Activated T-helper 9 cell treated with anti-CD3 and anti-CD28 coated beads, Interleukin-2, amount 50 U/mL, for 16 hours (primary cell): ENCODE results near the gene NRL.
"Not testable (repeated sequence)": the region's sequence is repeated elsewhere in the genome, so short reads cannot be mapped to it uniquely, and the experiment has no call there.

ENCODE experiments used
- DNase-seq: peaks from one replicate; pipeline ENCODE4 v3.0.0-alpha.2; 2020; ENCODE audit warnings: low read depth

Gene NRL

DNA sequence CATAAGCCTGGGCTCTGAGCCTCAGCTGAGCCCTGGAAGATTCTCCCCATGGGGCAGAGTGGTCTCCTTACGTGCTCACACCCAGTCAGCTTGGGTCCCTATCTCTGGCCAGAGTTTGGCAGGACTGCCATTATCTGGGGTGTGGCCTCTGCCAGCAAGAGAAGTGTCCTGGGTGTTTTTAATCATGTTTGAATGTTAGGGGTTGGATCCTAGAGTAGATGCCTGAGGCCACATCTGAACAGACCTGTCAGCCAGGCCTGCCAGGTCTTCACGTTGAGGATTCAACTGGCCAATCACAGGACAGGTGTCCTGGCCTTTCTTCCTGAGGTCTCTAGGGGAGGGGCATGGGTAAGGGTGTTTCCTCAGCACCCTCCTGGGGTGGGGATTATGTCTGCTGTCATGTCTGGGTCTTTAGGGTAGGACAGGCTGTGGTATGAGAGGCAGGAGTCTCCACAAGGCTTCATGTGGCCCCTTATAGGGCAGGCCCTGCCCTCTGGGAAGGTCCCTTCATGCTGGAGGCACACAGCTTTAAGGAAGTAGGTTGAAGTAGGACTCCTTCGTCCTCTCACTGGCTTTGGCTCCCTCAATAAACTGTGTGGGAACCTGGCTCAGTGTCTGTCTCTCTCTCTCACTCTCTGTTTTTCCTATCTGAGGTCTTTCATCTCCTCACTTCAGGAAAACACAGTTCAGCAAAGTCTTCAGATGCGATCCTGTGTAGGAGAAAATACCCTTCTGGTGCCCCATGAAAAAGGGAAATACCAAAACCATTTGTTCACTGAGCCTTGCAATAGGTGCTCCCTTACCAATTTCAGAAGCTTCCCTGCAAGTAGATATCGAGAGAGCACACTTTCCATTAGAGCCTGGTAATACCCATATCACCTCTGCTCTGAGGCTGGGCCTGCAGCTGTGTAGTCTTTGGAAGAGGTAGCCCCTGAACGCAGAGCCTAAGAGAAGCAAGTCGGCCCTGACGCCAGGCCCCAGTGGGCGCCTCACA lies 9.0 kb upstream of the NRL start:
- DNase-seq: no peak

DNA sequence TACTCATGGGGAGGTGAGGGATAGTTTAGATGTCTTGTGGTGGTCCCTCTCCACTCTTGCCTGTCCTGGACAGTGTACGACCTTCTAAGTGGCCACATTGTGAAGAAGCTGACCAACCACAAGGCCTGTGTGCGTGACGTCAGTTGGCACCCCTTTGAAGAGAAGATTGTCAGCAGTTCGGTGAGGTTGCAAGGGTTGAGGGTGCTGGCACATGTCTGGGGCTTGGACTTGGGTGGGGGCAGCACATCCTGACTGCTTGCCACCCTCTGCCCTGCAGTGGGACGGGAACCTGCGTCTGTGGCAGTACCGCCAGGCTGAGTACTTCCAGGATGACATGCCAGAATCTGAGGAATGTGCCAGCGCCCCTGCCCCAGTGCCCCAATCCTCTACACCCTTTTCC lies 8.1 kb upstream of the NRL start:
- no peak for DNase-seq

DNA sequence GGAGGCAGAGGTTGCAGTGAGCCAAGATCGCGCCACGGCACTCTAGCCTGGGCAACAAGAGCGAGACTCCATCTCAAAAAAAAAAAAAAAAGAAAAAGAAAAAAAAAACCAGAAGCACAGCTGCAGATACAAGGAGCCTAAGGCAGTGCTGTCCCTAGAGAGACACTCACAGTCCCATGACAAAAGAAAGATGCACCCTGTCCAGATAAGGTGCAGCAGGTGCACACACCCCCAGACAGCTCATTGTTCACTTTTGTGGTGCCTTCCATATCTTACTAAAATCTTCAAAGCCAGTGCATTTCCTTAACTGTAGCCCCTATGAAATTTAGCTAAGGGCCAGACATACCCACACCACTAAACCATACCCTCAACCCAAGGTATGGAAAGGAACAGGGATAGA lies 7.7 kb upstream of the NRL start:
- no peak for DNase-seq

DNA sequence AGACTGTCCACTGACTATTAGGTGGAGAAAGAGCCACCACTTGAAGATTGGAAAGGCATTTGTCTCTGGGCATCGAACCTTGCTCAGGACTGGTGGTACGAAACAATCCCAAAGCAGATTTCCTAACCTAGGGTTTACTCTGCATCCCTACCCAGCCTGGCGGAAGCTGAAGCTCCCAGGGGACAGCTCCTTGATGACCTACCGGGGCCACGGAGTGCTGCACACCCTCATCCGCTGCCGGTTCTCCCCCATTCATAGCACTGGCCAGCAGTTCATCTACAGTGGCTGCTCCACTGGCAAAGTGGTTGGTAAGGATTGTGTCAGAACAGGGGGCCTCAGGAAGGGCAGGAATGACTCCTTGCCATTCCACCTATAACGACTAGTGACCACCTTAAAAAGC lies 6.5 kb upstream of the NRL start:
- DNase-seq: no peak

DNA sequence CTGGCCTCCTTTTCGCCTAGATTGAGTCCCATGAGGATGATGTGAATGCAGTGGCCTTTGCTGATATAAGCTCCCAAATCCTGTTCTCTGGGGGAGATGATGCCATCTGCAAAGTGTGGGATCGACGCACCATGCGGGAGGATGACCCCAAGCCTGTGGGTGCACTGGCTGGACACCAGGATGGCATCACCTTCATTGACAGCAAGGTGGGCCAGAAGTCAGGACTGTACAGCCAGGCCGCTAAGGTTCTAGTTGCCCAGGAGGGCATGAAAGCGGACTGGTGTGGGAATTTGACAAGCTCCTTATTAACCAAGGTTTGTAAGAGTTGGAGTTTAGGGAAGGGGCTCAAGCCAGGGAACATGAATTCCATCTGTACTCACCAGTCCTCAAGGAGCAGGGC lies 4.9 kb upstream of the NRL start:
- no peak for DNase-seq

DNA sequence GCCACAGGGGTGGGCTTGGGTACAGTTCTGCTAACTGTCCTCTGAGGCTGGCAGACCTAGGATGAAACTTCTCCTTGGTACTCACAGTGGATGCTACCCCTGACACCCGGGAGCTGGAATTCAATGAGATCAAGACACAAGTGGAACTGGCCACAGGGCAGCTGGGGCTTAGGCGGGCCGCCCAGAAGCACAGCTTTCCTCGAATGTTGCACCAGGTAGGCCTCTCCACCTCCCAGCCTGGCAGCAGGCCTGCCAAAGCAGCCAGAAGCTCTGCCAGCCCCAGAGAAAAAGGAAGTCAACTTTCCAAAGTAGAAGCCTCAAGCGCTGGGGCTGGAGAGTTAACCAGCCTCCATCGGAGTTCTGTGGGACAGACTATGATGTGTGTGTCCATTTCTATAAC lies 2.4 kb upstream of the NRL start:
- no peak for DNase-seq

DNA sequence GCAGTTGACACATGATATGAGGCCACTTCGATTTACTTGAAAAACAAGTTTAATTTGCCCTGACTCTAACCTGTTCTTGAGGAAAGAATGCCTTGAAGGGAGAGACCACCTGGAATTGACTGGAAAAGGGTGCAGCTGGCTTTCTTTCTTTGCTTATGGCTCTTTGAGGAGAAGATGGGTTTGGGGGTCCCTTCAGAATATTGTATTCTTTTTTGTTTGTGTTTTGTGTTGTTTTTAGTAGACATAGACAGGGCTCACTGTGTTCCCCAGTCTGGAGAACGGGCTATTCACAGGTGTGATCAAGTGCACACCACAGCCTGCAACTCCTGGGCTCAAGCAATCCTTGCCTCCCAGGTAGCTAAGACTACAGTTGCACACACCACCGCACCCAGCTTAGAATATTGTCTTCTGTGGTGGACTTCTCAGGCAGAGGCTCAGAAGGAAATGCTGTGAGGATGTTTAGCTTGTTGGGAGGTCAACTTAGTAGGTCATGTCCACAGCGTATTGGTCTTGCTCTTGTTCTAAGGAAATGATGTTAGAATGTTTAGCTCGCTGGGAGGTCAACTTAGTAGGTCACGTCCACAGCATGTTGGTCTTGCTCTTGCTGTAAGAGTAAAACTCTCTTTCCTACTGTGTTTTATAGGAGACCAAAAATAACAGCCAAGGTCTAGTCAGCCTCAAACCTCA lies 1.5 kb upstream of the NRL start:
- DNase-seq: no peak

DNA sequence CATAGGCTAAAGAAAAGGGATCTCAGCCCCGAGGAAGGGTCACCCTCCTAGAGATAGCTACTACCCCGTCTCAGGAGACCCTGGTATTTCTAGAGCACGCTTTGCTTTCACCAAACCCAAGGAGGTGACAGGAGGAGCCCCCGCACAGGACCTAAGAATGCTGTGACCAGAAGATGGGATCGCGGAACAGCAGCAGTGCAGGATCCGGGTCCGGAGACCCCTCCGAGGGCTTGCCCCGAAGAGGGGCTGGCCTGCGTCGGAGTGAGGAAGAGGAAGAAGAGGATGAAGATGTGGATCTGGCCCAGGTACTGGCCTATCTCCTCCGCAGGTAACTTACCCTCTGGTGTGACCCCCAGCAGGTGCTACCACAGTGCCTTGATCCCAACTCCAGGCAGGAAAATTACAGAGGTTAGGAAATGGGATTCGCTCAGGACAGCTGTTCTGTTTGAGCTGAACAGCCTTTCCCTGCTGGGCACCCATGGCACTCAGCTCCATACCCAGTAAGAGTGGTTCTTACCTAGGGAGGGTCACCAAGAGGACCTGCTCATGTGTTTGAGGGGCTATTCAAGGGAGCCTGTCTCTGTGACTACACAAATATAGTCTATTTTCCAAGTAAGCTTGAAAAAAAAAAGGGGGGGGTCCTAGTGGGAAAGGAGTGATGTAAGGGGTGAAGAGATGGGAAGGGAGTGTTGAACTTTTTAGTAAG lies 826 bp upstream of the NRL start:
- DNase-seq: no peak

DNA sequence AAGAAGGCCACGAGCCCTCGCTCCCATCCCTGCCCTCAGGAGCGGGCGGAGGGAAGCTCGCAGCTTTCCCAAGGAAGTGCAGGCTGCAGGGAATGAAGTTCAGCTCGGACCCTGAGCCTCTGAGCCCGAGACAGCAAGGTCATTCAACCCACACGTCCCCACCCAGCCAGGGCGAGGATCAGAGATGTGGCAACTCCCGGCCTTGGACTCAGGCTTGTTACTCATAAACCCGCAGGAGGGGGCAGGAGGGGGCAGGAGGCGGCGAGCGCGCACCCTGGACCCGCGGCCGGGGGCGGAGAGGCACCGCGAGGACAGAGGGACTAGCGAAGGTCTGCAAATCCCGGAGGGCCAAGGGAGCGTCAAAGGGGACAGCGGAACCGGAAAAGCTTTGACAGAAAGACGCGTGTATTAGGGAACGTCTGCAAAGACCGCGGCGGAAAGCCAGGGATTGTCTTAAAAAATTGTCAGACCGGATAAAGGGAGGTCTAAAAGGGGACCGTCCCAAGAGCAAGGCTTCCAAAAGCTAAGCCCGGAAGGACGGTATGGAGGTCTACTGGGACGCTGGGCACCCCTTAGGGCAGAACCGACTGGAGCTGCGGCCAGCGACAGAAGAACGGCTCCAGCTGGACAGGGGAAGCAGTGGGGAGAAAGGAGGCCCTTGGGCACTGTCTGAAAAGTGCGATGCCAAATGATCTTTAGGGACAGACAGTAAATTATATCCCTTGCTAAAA lies 783 bp downstream of the NRL start:
- peak; percentile 60 for DNase-seq

DNA sequence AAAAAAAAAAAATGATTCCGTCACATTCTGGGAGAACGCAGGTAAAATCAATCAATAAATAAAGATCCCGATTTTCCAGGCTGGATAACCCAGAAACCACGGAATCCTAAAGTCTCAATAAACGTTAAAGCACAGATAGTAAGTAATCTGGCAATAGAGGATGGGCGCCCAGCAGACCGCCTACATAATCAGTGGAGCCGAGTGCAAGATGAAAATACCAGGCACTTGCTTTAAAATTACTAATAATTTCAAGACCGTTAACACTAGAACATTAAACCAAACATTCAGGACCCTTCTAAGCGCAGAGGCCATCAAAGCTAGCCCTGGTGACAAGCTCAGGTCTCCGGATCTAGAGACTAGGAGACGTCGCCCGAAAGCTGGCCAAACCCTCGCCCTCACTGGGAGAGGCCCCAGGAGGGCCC lies 1.4 kb downstream of the NRL start:
- DNase-seq: no peak

DNA sequence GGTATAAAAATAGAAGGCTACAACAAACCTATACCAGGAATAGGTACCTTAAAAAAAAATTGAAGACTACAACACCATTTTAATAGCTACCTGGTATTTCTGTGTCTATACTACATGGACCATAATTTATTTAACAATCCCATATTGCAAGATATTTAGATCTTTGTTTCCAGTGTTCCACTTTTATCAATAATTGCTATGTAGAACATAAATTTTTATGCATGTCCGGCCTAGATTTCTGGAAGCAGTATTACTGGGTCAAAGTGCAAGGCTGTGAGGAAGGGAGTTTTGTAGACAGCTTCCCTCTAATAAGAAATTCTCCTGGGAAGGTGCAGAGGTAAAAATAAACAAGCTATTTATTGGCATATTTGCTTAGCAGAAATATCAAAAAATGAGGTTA lies 4.2 kb downstream of the NRL start:
- no peak for DNase-seq

DNA sequence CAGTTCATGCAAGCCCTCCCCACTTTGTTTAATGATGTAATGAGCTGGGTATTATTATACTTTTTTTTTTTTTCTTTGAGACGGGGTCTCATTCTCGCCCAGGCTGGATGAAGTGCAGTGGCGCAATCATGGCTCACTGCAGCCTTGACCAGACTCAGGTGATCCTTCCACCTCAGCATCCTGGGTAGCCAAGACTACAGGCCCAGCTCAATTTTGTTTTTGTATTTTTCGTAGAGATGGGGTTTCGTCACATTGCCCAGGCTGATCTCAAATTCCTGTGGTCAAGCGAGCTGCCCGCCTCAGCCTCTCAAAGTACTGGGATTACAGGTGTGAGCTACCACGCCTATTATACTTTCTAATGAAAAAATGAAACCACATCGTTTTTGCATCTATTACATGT lies 4.7 kb downstream of the NRL start:
- DNase-seq: no peak

DNA sequence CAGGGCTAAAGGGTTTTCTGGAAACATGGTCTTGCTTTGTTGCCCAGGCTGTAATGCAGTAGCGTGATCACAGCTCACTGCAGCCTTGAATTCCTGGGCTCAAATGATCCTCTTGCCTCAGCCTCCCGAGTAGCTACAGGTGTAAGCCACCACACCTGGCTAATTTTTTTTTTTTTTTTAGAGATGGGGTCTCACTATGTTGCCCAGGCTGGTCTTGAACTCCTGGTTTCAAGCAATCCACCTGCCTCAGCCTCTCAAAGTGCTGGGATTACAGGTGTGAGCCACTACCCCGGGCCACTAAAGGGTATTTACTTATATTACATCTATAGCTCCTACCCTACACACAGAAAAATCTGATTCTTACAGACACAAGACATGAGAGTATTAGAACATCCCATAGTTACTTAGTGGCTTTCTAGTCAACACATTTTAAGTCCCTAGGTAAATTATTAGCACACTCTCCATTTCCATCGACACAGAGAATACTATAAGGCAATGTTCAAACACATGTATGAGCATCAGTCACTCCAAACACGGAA lies 6.3 kb downstream of the NRL start:
- DNase-seq: no peak

DNA sequence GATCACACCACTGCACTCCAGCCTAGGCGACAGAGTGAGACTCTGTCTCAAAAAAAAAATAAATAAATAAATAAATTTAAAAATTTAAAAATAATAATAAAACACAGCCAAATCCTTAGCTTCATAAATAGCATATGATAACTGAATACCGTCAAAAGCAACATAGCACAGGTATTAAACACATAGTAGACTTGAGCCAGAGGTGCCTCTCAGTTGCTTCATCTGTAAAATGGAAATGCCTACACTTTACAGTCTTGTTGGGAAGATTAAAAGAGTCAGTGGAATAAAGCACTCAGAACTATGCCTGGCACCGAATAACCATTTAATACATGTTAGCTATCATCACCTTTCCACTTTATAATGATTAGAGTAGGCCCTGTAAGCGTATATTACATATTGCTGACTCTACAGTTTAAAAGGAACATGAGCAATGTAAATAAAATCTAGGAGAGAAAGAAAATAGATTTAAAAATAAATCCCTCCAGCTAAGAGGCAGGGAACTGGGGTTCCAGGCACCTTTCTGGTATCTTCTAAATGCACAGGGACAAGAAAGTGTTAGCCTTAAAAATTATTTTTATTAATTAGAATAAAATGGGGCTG lies 8.0 kb downstream of the NRL start:
- no peak for DNase-seq

DNA sequence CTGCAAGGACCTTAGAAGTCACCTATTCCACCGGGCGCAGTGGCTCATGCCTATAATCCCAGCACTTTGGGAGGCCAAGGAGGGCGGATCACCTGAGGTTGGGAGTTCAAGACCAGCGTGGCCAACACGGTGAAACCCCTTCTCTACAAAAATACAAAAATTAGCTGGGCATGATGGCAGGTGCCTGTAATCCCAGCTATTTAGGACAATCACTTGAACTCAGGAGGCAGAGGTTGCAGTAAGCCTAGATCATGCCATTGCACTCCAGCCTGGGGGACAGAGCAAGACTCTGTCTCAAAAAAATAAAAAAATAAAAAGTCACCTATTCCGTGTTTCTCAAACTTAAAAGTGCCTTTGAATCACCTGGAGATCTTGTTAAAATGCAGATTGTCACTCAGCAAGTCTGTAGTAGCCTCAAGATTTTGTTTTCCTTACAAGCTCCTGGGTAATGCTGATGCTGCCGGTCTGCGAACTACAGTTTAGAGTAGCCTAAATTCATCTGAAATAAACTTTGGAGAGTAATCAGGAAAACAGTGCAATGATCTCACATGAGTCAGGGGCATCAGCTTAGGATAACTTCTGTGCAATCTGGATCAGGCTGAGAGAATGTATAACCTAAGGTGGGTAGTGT lies 9.0 kb downstream of the NRL start:
- not testable (repeated sequence) for DNase-seq

DNA sequence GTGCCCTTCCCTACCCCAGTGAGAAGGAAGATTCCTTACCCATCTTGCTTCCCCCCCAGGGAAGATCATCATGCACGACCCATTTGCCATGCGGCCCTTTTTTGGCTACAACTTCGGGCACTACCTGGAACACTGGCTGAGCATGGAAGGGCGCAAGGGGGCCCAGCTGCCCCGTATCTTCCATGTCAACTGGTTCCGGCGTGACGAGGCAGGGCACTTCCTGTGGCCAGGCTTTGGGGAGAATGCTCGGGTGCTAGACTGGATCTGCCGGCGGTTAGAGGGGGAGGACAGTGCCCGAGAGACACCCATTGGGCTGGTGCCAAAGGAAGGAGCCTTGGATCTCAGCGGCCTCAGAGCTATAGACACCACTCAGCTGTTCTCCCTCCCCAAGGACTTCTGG lies 11.3 kb downstream of the NRL start:
- DNase-seq: no peak

DNA sequence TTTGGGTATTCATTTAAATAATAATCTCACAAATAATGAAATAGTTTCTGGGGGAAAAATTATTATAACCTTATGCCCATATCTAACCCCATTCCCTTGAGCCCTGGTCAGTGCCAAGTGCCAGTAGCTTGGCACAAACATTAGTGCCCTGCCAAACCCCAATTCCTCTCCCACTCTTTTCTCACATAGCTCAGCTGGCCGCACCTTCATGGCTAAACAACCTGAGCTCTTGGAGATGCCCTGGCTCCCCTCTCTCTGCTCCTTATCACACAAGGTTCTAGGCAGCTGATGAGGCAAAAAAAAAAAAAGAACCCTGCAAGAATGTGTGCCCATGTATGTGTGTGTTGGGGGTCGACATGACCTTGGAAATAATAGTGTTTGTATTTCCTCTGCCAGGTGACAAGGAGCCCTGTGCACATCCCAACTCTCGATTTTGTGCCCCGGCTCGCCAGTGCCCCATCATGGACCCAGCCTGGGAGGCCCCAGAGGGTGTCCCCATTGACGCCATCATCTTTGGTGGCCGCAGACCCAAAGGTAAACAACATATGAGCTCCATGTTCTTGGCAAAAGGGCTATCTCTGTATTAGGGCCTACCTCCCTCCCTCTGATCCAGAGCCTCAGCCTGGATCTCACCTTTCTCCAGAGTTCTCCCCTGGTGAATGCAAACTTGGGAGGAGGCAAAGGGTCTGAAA lies 12.2 kb downstream of the NRL start:
- no peak for DNase-seq

DNA sequence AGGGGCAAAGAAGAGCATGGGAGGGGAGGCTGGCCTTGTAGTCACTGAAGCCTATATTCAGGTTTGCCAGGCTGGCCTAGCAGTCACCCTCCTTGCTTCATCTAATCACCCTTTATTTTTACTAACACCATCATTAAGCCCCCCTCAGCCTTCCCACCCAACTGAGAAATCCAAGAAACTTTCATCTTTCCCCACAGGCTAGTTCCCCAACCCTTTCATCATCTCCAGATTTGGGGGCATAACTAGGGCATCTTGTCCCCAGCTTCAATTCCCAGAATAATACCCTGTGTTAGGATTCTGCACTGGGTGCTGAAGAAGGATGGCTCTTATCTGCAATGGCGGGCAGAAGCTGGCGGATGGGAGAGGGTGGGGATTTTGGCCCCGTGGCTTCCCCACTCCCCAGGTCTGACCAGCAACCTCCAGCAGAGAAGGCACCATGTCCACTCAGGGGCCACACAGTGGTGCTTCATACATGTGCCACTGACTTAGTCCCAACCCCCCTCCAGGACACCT lies 13.7 kb downstream of the NRL start:
- DNase-seq: no peak

DNA sequence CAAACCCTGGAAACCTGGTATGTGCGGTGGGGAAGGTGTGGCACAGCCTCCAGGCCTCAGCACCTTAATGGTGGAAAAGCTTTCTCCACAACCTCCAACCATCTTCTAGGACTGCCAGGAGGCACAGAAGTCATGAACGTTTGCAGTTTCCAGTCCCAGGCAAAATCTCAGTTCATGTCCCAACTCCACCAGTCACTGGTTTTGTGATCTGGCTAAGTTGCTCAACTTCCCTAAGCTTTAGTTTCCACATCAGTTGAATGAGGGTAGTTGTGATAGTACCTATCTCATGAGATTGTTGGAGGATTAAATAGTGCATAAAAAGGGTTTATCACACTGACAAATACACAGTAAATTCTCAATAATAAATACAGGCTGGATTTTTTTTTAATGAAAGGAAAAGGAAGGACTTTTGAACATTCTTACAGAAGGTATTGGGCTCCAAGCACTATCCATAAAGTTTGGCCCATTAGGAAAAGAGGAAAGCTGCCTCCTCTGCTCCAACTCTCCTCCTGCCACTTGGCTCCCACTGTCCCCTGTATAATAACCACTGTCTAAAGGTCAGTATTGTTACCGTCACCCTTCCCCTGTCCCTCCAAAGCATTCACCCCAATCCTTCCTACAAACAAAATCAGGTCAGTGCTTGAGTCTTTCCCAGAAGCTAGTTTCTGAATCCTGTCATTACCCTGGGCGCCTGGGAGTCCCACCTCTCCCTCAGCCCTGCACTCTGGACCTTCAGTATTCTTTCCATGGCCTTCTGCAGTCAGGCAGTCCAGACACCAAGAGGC lies 14.4 kb downstream of the NRL start:
- DNase-seq: no peak
